ENCODE measurements around the gene VASH2.

The VASH2 gene

DNA sequence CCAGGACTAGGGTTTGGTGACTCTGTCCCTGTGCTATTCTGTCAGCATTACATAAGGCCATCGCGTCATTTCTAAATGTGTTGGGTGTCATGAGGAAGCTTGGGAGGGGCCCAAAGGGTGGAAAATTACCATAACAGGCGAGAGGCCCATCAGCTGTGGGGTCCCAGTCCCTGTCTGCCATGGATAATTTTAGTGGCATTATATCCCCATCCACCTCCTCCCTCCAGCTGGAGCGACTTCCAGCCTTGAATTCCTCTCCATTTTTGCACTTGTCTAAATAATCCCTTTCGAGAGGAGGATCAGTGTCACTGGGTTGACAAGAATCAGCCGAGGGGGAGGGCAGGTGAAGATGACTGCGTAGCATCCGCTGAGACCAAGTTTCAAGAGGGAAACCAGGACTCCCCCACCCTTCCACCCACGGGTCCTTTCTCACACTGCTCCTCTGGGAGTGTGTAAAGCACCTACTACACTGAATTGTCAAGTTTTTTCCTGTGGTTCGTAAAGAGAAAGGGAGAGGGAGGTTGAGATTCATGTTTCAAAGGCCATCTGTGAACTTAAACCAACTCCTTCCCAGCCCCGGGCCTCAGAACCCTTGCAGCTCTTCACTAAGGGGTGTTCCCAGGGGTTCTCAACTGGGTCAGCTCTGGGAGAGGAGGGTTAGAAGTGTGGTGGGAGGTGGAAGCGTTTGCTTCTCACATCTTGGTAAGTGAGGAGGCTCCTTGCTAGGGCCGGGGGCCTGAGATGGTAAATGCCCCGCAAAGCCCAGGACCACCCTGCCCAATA is 29.2 kb downstream of the VASH2 start:
- in situ Hi-C loops (cut with MboI; ENCODE audit: low sequenced_read_pairs, unreplicated experiment), result loop anchor here (25.0 kb wide), 2 partner anchors 317 to 517 kb away; no protein-coding TSS in a partner anchor
- peak; percentile 78 for DNase-seq (ENCODE audit: low spot score)
- TF ChIP-seq, protein P1, sequence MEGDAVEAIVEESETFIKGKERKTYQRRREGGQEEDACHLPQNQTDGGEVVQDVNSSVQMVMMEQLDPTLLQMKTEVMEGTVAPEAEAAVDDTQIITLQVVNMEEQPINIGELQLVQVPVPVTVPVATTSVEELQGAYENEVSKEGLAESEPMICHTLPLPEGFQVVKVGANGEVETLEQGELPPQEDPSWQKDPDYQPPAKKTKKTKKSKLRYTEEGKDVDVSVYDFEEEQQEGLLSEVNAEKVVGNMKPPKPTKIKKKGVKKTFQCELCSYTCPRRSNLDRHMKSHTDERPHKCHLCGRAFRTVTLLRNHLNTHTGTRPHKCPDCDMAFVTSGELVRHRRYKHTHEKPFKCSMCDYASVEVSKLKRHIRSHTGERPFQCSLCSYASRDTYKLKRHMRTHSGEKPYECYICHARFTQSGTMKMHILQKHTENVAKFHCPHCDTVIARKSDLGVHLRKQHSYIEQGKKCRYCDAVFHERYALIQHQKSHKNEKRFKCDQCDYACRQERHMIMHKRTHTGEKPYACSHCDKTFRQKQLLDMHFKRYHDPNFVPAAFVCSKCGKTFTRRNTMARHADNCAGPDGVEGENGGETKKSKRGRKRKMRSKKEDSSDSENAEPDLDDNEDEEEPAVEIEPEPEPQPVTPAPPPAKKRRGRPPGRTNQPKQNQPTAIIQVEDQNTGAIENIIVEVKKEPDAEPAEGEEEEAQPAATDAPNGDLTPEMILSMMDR (IDR thresholded peaks at IDR 0.05; ENCODE audit: borderline replicate concordance, control extremely low read depth, extremely low read depth, insufficient read depth, missing control alignments), result no peak

DNA sequence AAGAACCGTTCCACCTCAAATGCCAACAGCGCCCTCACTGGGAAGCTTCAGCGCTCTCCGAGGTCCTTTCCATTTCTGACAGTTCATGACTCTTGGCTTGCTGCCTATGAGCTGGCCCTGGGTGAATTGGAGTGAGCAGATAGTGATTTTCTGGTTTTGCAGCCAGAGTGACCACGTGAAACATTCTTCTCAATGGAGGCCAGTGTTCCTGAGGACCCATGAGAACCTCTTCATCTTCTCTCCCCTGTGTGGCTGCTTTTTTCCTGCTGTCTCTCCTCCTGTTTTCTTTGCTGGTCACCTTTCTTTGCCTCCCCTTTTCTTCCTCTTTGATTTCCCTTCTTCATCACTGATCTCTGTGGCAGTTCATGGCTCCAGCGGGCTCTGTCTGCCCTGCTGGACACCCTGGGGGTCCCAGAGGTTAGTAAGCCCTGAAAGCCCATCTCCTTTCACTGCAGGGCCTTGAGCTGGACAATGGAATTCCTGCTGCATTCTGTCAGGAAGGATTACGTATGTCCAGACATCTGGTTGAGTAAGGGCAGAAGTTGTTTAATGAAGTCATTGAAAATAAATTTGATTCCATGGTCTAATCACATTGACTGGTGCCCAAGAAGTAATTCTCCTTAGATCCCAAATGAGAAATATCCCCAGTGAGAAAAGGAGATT is 29.9 kb downstream of the VASH2 start:
- in situ Hi-C loops (cut with MboI; ENCODE audit: low sequenced_read_pairs, unreplicated experiment), result loop anchor here (25.0 kb wide), 2 partner anchors 318 to 518 kb away; no protein-coding TSS in a partner anchor
- DNase-seq (ENCODE audit: low spot score), result no peak
- TF ChIP-seq, protein P1 (IDR thresholded peaks at IDR 0.05; ENCODE audit: borderline replicate concordance, control extremely low read depth, extremely low read depth, insufficient read depth, missing control alignments), result no peak

DNA sequence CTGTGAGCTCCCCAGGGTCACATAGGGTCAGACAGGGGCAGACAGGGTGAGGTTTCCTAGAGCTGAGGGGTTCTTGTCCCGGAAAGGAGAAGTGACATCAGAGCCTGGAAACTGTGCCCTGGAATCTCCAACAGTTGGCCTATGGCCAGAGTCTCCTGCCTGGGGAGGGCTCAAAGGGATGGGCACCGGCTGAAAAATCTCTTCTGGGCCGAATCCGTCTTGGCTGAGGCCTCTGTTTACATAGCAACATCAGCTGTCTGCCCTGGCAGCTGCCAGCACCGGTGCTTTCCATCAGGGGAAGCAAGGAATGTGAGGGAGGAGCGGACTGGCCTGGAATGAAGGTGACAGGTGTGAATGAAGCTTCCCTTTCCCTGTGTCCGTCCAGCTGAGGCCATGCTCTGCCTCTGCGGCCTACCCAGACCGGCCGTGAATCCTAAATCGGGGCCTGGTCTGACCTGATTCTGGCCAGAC is 30.7 kb downstream of the VASH2 start:
- DNase-seq (ENCODE audit: low spot score), result no peak
- in situ Hi-C loops (cut with MboI; ENCODE audit: low sequenced_read_pairs, unreplicated experiment), result loop anchor here (25.0 kb wide), 2 partner anchors 319 to 519 kb away; no protein-coding TSS in a partner anchor
- TF ChIP-seq, protein P1 (IDR thresholded peaks at IDR 0.05; ENCODE audit: borderline replicate concordance, control extremely low read depth, extremely low read depth, insufficient read depth, missing control alignments), result no peak

DNA sequence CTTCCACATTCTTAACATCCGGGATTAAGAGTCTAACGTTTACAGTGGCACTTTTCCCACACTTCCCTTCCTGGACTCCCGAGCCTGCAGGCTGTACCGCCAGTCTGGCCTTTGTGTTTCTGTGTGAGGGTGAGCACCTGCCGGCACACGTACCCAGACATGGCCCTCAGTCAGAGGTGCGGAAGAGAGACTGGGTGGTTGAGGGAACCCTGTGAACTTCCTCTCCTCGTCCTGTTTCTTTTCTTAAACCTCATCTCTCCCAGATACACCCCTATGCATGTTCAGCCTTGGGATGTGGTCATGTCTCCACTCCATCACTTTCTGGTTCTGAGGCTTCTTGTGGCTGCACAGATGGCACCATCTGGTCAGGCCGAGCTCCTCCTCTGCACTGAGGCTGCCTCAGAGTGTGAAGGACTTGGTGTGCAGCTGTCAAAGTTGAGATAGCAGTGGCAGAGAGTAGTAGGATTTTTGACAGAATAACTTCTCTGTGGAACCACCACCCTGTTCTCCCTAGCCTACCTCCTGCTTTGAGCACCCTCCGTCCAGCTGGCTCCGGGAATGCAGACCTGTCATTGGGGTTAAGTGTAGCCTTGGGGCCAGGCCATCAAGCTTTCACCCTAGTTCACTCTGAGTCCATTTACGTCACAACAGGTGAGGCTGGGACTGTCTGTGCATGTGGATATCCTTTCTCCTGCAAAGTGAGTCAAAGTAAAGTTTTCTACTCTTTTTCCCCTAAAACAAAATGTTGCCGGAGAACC is 31.4 kb downstream of the VASH2 start:
- no peak for DNase-seq (ENCODE audit: low spot score)
- TF ChIP-seq, protein P1 (IDR thresholded peaks at IDR 0.05; ENCODE audit: borderline replicate concordance, control extremely low read depth, extremely low read depth, insufficient read depth, missing control alignments), result no peak
- in situ Hi-C loops (cut with MboI; ENCODE audit: low sequenced_read_pairs, unreplicated experiment), result loop anchor here (25.0 kb wide), 2 partner anchors 319 to 519 kb away; no protein-coding TSS in a partner anchor

DNA sequence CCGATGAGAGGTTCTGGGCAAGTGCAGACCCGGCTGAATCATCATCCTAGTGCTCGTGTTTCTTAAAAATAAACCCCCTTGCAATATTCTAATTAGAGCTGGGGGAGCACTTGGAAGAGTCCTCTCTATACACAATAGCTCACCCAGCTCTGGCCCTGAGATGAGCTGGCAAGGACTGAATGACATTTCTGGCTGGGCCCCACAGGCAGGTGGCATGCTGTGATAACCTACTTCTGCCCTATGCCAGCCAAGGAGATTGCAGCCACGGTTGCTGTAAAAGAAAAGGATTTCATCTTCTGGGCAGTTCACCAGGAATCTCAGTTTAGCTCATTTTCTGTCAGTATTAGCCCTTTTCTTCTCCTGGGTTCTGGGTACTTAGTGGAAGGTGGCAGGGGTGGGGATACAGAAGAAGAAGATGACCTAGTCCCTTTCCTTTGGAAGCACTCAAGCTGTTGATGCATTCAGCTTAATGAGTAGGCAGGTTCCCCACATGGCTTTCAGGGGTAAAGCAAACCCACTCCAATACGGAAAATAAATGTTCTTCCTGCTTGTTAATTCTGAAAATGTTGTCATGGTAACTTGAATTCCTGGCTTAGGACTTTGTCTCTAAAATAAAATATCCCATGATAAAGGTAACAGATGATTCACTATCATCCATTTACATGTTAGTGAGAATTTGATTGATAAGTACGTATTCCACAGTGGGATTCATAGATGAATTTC is 32.2 kb downstream of the VASH2 start:
- in situ Hi-C loops (cut with MboI; ENCODE audit: low sequenced_read_pairs, unreplicated experiment), result loop anchor here (25.0 kb wide), 2 partner anchors 320 to 520 kb away; no protein-coding TSS in a partner anchor
- DNase-seq (ENCODE audit: low spot score), result no peak

More for the DNA sequence above, 32.2 kb downstream of the VASH2 start:
- TF ChIP-seq, protein P1 (IDR thresholded peaks at IDR 0.05; ENCODE audit: borderline replicate concordance, control extremely low read depth, extremely low read depth, insufficient read depth, missing control alignments), result no peak
